Measurements from ENCODE around the gene SLC22A1. TPM values are rescaled to one million over a fixed set of nuclear protein-coding genes. Genes with fewer than 3 reads are reported as not detected.
"Not testable (repeated sequence)": the region's sequence is repeated elsewhere in the genome, so short reads cannot be mapped to it uniquely, and the experiment has no call there.

Gene SLC22A1
- total RNA-seq, 1 experiment from 2014 or later = 0.86 TPM

GRCh38 chr6:160163425-160163824 is 41.8 kb downstream of the SLC22A1 start:
- Histone ChIP-seq H3K9me3 (ENCODE audit: control insufficient read depth in 1 of 2, insufficient read depth in 1 of 2, low read depth in 1 of 2, low read length in 2 of 2) (no peaks in the 10 kb centered on the region), H3K27ac (ENCODE audit: low read depth, low read length) (no peak overlapping the region), H3K27me3 (ENCODE audit: insufficient read depth, low read length) (no peaks in the 10 kb centered on the region; the same call in 1 of the 2 replicates), H3K9ac (ENCODE audit: low read length) (no peak overlapping the region), H4K20me1 (ENCODE audit: insufficient read depth) (no peaks in the 10 kb centered on the region), H3K4me3 (replicated peaks in 1 of 2; ENCODE audit: low read depth in 1 of 2, low read length in 2 of 2) (no peak overlapping the region), H3K4me1 (ENCODE audit: control insufficient read depth in 1 of 2, insufficient read depth in 2 of 2, low read length in 2 of 2) (no peaks in the 10 kb centered on the region), H3K79me2 (ENCODE audit: insufficient read depth, low read length) (no peaks in the 10 kb centered on the region), H2AFZ (ENCODE audit: low read depth, low read length, poor library complexity, severe bottlenecking) (no peak overlapping the region), H3K4me2 (ENCODE audit: low read length) (no peak overlapping the region), H3K9me2 (ENCODE audit: insufficient read depth) (no peaks in the 10 kb centered on the region), H3K36me3 (ENCODE audit: control insufficient read depth in 1 of 2, insufficient read depth in 2 of 2, low read length in 2 of 2) (no peaks in the 10 kb centered on the region)
- DNase-seq (ENCODE audit: low read depth, low spot score) = no peak
- no TSS peak for BruUV-seq (replicated peaks)
- ATAC-seq = no peak
- CTCF ChIA-PET = no interaction called here
- RAD21 ChIA-PET (ENCODE audit: low non-redundant PET in 1 of 2, low total read pairs in 2 of 2, uncharacterized antibody in 2 of 2, unreplicated experiment in 2 of 2) = no interaction called here
- POLR2A ChIA-PET = no interaction called here
- intact Hi-C loops (cut with micrococcal nuclease) = no loop called here
- TF ChIP-seq EZH2phosphoT487 (IDR thresholded peaks at IDR 0.05; ENCODE audit: borderline replicate concordance) (no peak), POLR2A (IDR thresholded peaks at IDR 0.05; ENCODE audit: borderline replicate concordance, extremely low read depth, insufficient read depth, insufficient read length) (no peak), SP1 (IDR thresholded peaks at IDR 0.05; ENCODE audit: low read depth) (no peak), YY1 (IDR thresholded peaks at IDR 0.05; ENCODE audit: extremely low read depth, insufficient replicate concordance, low read depth, low read length) (no peak), ATF3 (IDR thresholded peaks at IDR 0.05) (no peak), CEBPB (IDR thresholded peaks at IDR 0.05; ENCODE audit: low read depth) (no peak), TCF7L2 (IDR thresholded peaks at IDR 0.05; ENCODE audit: borderline replicate concordance, extremely low read depth, insufficient read depth, insufficient read length) (no peak)

- Histone ChIP-seq H3K4me1 (ENCODE audit: control insufficient read depth in 1 of 2, insufficient read depth in 2 of 2, low read length in 2 of 2) (no peaks in the 10 kb centered on the region), H3K36me3 (ENCODE audit: control insufficient read depth in 1 of 2, insufficient read depth in 2 of 2, low read length in 2 of 2) (no peaks in the 10 kb centered on the region), H3K27ac (ENCODE audit: low read depth, low read length) (no peak overlapping the region), H3K9me2 (ENCODE audit: insufficient read depth) (no peaks in the 10 kb centered on the region), H3K27me3 (ENCODE audit: insufficient read depth, low read length) (no peaks in the 10 kb centered on the region; the same call in 1 of the 2 replicates), H3K9me3 (ENCODE audit: control insufficient read depth in 1 of 2, insufficient read depth in 1 of 2, low read depth in 1 of 2, low read length in 2 of 2) (no peaks in the 10 kb centered on the region), H4K20me1 (ENCODE audit: insufficient read depth) (no peaks in the 10 kb centered on the region), H3K4me2 (ENCODE audit: low read length) (no peak overlapping the region), H3K4me3 (replicated peaks in 1 of 2; ENCODE audit: low read depth in 1 of 2, low read length in 2 of 2) (no peak overlapping the region), H3K79me2 (ENCODE audit: insufficient read depth, low read length) (no peaks in the 10 kb centered on the region), H3K9ac (ENCODE audit: low read length) (no peak overlapping the region), H2AFZ (ENCODE audit: low read depth, low read length, poor library complexity, severe bottlenecking) (no peak overlapping the region)
- ChIA-PET CTCF (no interaction called here), RAD21 (ENCODE audit: low non-redundant PET in 1 of 2, low total read pairs in 2 of 2, uncharacterized antibody in 2 of 2, unreplicated experiment in 2 of 2) (no interaction called here), POLR2A (no interaction called here)
- TF ChIP-seq ZFX (IDR thresholded peaks at IDR 0.05) (no peak), JUND (IDR thresholded peaks at IDR 0.05) (no peak), ZNF274 (IDR thresholded peaks at IDR 0.05; ENCODE audit: low read depth, low read length) (no peak), MAX (IDR thresholded peaks at IDR 0.05) (no peak), SIN3A (IDR thresholded peaks at IDR 0.05; ENCODE audit: low read depth) (no peak), EZH2phosphoT487 (IDR thresholded peaks at IDR 0.05; ENCODE audit: borderline replicate concordance) (no peak), REST (IDR thresholded peaks at IDR 0.05; ENCODE audit: low read depth) (no peak)
- BruUV-seq (replicated peaks) = no TSS peak
- intact Hi-C loops (cut with micrococcal nuclease) = no loop called here
- DNase-seq (ENCODE audit: low read depth, low spot score) = no peak
- no peak for ATAC-seq
Measured at GRCh38 chr6:160163912-160164311, 42.3 kb downstream of the SLC22A1 start.

- H3K79me2 ChIP-seq (ENCODE audit: insufficient read depth, low read length); intact Hi-C loops (cut with micrococcal nuclease); CTCF ChIA-PET; H3K27me3 ChIP-seq (ENCODE audit: insufficient read depth, low read length); H4K20me1 ChIP-seq (ENCODE audit: insufficient read depth); H2AFZ ChIP-seq (ENCODE audit: low read depth, low read length, poor library complexity, severe bottlenecking); BruUV-seq (replicated peaks); RAD21 ChIA-PET (ENCODE audit: low non-redundant PET in 1 of 2, low total read pairs in 2 of 2, uncharacterized antibody in 2 of 2, unreplicated experiment in 2 of 2); H3K4me3 ChIP-seq (replicated peaks in 1 of 2; ENCODE audit: low read depth in 1 of 2, low read length in 2 of 2); DNase-seq (ENCODE audit: low read depth, low spot score); H3K9me3 ChIP-seq (ENCODE audit: control insufficient read depth in 1 of 2, insufficient read depth in 1 of 2, low read depth in 1 of 2, low read length in 2 of 2); H3K4me2 ChIP-seq (ENCODE audit: low read length); H3K9me2 ChIP-seq (ENCODE audit: insufficient read depth); H3K9ac ChIP-seq (ENCODE audit: low read length); ATAC-seq; POLR2A ChIA-PET; H3K4me1 ChIP-seq (ENCODE audit: control insufficient read depth in 1 of 2, insufficient read depth in 2 of 2, low read length in 2 of 2); H3K27ac ChIP-seq (ENCODE audit: low read depth, low read length); H3K36me3 ChIP-seq (ENCODE audit: control insufficient read depth in 1 of 2, insufficient read depth in 2 of 2, low read length in 2 of 2): not testable (repeated sequence)
Measured at GRCh38 chr6:160165928-160166327, 44.3 kb downstream of the SLC22A1 start.
